ENCODE measurements around the gene SKIC8. TPM values are rescaled to one million over a fixed set of nuclear protein-coding genes. Genes with fewer than 3 reads are reported as not detected.

Gene SKIC8
- total RNA-seq, 1 experiment from 2014 or later, result 44.5 TPM

- peaks cover 8% of the 10 kb centered on the region; the same call in 1 of the 2 replicates for H3K4me1 ChIP-seq (replicated peaks; ENCODE audit: insufficient read depth)
- H3K36me3 ChIP-seq (ENCODE audit: low read depth), result no peaks in the 10 kb centered on the region
- no TSS peak for BruUV-seq (replicated peaks)
- intact Hi-C loops (cut with micrococcal nuclease; ENCODE audit: unreplicated experiment), result no loop called here
- no peaks in the 10 kb centered on the region for H3K9me3 ChIP-seq (ENCODE audit: insufficient read depth, low read depth)
- POLR2A ChIA-PET (ENCODE audit: unreplicated experiment), result interaction anchor here (0.7 kb wide), 1 partner anchor 1881 kb away, joined by 3 read pairs; no protein-coding TSS in a partner anchor
- H3K27me3 ChIP-seq (ENCODE audit: insufficient read depth, low read depth), result no peaks in the 10 kb centered on the region
- CTCF ChIA-PET, result interaction anchor here (0.6 kb wide), 1 partner anchor 79 kb away, joined by 6 read pairs; no protein-coding TSS in a partner anchor
- H3K27ac ChIP-seq, result no peak overlapping the region
- H2AFZ ChIP-seq, result 0 out of 2 replicates have a peak overlapping the region, but pooled peaks have one; percentile 30
- no peaks in the 10 kb centered on the region for H3K79me2 ChIP-seq (ENCODE audit: low read depth)
- peak overlapping the region; percentile 50 for H3K4me2 ChIP-seq
- no peaks in the 10 kb centered on the region for H4K20me1 ChIP-seq (ENCODE audit: insufficient read depth)
- DNase-seq, result peak; percentile 14 to 43
- 0 out of 2 replicates have a peak, but pooled peaks cover 6% of the 10 kb centered on the region for H3F3A ChIP-seq (ENCODE audit: insufficient read depth, low read depth)
- no peak for TF ChIP-seq EZH2 (IDR thresholded peaks at IDR 0.05; ENCODE audit: low read depth)
- TF ChIP-seq, protein P1, sequence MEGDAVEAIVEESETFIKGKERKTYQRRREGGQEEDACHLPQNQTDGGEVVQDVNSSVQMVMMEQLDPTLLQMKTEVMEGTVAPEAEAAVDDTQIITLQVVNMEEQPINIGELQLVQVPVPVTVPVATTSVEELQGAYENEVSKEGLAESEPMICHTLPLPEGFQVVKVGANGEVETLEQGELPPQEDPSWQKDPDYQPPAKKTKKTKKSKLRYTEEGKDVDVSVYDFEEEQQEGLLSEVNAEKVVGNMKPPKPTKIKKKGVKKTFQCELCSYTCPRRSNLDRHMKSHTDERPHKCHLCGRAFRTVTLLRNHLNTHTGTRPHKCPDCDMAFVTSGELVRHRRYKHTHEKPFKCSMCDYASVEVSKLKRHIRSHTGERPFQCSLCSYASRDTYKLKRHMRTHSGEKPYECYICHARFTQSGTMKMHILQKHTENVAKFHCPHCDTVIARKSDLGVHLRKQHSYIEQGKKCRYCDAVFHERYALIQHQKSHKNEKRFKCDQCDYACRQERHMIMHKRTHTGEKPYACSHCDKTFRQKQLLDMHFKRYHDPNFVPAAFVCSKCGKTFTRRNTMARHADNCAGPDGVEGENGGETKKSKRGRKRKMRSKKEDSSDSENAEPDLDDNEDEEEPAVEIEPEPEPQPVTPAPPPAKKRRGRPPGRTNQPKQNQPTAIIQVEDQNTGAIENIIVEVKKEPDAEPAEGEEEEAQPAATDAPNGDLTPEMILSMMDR (conservative IDR thresholded peaks at IDR 0.05), result no peak
- no peak overlapping the region for H3K4me3 ChIP-seq
- no peaks in the 10 kb centered on the region for H3K9me2 ChIP-seq (ENCODE audit: insufficient read depth)
These were observed 30.2 kb upstream of the SKIC8 start for GRCh38 chr15:78329625-78330024.

GRCh38 chr15:78327466-78327865, 28.1 kb upstream of the SKIC8 start:
- Histone ChIP-seq H3K9me3 (ENCODE audit: insufficient read depth, low read depth) (no peaks in the 10 kb centered on the region), H3K27me3 (ENCODE audit: insufficient read depth, low read depth) (no peaks in the 10 kb centered on the region), H3K4me1 (replicated peaks; ENCODE audit: insufficient read depth) (peaks cover 13% of the 10 kb centered on the region; the same call in 1 of the 2 replicates), H3K36me3 (ENCODE audit: low read depth) (no peaks in the 10 kb centered on the region), H4K20me1 (ENCODE audit: insufficient read depth) (no peaks in the 10 kb centered on the region), H3K27ac (no peak overlapping the region), H3K4me2 (no peak overlapping the region), H3F3A (ENCODE audit: insufficient read depth, low read depth) (0 out of 2 replicates have a peak, but pooled peaks cover 6% of the 10 kb centered on the region), H2AFZ (no peak overlapping the region), H3K4me3 (no peak overlapping the region), H3K9me2 (ENCODE audit: insufficient read depth) (no peaks in the 10 kb centered on the region), H3K79me2 (ENCODE audit: low read depth) (no peaks in the 10 kb centered on the region)
- ChIA-PET CTCF (no interaction called here), POLR2A (ENCODE audit: unreplicated experiment) (no interaction called here)
- BruUV-seq (replicated peaks), result no TSS peak
- intact Hi-C loops (cut with micrococcal nuclease; ENCODE audit: unreplicated experiment), result no loop called here
- DNase-seq, result no peak
- TF ChIP-seq, protein P1 (conservative IDR thresholded peaks at IDR 0.05), result no peak
- TF ChIP-seq EZH2 (IDR thresholded peaks at IDR 0.05; ENCODE audit: low read depth), result no peak

GRCh38 chr15:78325092-78325843, 25.9 kb upstream of the SKIC8 start:
- Histone ChIP-seq H3K36me3 (ENCODE audit: low read depth) (no peaks in the 10 kb centered on the region), H3K27me3 (ENCODE audit: insufficient read depth, low read depth) (no peaks in the 10 kb centered on the region), H2AFZ (no peak overlapping the region), H3K4me3 (no peak overlapping the region), H3K4me1 (replicated peaks; ENCODE audit: insufficient read depth) (peaks cover 20% of the 10 kb centered on the region; the same call in 1 of the 2 replicates), H3K79me2 (ENCODE audit: low read depth) (no peaks in the 10 kb centered on the region), H3K27ac (no peak overlapping the region), H3K4me2 (no peak overlapping the region), H3K9me3 (ENCODE audit: insufficient read depth, low read depth) (no peaks in the 10 kb centered on the region), H3K9me2 (ENCODE audit: insufficient read depth) (no peaks in the 10 kb centered on the region), H3F3A (ENCODE audit: insufficient read depth, low read depth) (0 out of 2 replicates have a peak, but pooled peaks cover 6% of the 10 kb centered on the region), H4K20me1 (ENCODE audit: insufficient read depth) (no peaks in the 10 kb centered on the region)
- no peak for TF ChIP-seq EZH2 (IDR thresholded peaks at IDR 0.05; ENCODE audit: low read depth)
- TF ChIP-seq, protein P1 (conservative IDR thresholded peaks at IDR 0.05), result no peak
- intact Hi-C loops (cut with micrococcal nuclease; ENCODE audit: unreplicated experiment), result no loop called here
- CTCF ChIA-PET, result interaction anchor here (0.6 kb wide), 1 partner anchor 79 kb away, joined by 4 read pairs; no protein-coding TSS in a partner anchor
- no peak for DNase-seq
- POLR2A ChIA-PET (ENCODE audit: unreplicated experiment), result interaction anchor here (0.6 kb wide), 1 partner anchor 82 kb away, joined by 4 read pairs; no protein-coding TSS in a partner anchor
- BruUV-seq (replicated peaks), result no TSS peak
